Body of pancreas (tissue), 4 donors: ENCODE results near the gene FAF2.

Source experiments
- POLR2A ChIP-seq, 3 donors: fragments of 450-650 bp; IDR thresholded peaks; one replicate each; pipeline ENCODE4 v1.6.1; 2016; ENCODE audit warnings: antibody characterized with exemption in 3 of 3, mild to moderate bottlenecking in 2 of 3
- TF ChIP-seq, protein P1 (sequence below), 7 experiments: fragments of 450-650 bp in 4 of 7; fragments of 200-600 bp in 3 of 7; sonication (generic) in 3 of 7; IDR thresholded peaks; one replicate each; pipeline ENCODE4 v1.5.1; 2016 to 2019; ENCODE audit warnings: antibody characterized with exemption in 7 of 7

DNA sequence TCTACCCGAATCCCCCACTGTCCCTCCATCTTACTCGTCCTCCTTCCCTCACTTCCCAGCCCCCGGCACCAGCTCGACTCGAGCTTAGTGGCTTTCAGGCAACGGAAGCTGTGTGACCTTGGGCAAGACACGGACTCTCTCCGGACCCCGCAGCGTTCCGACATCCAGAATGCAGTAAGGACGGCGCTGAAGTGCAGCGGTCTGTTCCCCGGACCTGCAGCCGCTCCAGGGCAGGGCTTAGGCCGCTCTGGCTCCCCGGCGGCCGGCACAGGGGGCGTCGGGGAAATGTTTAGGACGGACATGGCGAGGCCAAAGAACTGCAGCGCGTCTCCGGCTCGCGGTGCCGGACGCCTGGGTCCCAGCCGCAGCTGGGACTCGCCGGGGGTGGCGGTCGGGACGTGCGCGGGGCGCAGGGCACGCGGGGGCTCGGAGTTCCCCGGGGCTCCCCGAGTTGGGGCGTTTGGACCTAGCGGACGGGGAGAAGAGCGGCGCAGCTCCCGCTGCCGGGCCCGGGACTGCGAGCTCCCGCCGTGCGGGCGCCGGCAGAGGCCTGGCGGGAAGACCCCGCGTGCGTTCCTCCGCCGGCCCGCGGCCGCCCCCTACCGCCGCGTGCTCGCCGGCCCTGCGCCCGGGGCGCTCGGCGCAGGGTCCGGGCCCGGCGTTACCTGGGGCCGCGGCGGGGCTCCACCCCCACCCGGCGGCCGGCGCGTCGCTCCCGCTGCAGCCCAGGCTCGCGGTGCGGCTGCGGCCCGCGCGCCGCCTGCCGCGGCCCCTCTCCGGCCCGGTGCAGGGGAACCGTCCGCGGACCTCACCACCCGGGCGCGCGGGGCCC lies 94.6 kb downstream of the FAF2 start:
- TF ChIP-seq, protein P1, sequence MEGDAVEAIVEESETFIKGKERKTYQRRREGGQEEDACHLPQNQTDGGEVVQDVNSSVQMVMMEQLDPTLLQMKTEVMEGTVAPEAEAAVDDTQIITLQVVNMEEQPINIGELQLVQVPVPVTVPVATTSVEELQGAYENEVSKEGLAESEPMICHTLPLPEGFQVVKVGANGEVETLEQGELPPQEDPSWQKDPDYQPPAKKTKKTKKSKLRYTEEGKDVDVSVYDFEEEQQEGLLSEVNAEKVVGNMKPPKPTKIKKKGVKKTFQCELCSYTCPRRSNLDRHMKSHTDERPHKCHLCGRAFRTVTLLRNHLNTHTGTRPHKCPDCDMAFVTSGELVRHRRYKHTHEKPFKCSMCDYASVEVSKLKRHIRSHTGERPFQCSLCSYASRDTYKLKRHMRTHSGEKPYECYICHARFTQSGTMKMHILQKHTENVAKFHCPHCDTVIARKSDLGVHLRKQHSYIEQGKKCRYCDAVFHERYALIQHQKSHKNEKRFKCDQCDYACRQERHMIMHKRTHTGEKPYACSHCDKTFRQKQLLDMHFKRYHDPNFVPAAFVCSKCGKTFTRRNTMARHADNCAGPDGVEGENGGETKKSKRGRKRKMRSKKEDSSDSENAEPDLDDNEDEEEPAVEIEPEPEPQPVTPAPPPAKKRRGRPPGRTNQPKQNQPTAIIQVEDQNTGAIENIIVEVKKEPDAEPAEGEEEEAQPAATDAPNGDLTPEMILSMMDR (IDR thresholded peaks at IDR 0.05), result peak in 3 of 7 experiments; percentile 6 to 54 (median 43)
- no peak for TF ChIP-seq POLR2A (IDR thresholded peaks at IDR 0.05)
